GM19043 (cell line): ENCODE measurements around the gene KRT2.

Source experiments
- ATAC-seq: cut with Tn5 transposase; IDR thresholded peaks from one replicate; pipeline ENCODE4 v1.9.1; 2021; ENCODE audit warnings: low read depth; ENCODE audit not compliant: unreplicated experiment

Gene KRT2

DNA sequence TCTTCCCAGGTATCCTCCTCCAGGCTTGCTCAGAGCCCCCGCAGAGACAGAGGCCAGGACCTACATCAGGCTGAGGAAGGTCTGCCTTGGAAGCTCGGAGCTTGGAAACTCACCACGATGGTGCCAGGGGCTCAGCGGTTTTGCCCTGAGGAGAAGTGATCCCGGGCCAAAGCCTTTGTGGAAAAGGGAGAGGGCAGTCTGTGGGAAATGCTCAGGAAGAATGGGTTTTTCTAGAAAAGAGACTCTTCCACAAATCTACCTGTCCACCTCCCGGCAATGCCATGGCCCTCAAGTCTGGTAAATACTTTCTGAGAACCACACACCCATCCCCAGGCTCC is 8.0 kb downstream of the KRT2 start:
- no peak for ATAC-seq

DNA sequence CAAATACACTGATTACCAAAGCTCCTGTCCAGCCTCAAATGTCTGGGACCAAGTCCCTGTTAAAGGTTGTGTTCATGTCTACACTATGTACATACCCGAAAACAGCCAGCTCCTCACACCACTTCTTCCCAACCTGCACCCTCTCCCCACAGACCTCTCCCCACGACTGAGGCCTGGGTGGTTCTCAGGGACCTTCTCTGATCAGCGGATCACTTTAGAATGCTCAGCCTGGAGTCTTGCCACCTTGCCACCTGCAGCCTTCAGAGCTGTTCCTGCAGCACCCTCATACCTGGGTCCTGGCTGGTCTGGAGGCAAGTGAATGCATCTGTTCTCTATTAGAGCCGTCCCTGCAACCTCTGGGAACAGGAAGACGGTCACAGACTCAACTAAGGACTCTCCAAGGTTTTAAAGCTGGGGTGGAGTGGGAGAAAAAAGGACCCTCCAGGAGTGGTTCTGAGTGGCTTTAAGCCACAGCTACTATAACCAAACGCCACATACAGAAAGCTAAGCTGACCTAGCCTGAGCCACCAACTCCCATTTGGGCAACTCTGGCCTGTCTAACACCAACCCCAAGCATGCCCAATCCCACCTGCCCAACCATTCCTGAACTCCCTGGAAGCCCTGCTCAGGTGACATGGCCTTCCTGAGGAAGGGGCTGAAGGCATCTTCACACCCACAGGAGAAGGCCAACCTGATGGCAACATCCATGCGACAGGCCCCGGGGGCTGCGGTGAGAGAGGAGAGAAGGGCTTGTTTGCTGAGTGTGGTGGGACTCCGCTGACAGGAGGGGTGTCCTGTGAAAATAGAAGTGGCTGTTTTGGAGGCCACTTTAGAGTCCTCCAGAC is 8.6 kb downstream of the KRT2 start:
- ATAC-seq: no peak

DNA sequence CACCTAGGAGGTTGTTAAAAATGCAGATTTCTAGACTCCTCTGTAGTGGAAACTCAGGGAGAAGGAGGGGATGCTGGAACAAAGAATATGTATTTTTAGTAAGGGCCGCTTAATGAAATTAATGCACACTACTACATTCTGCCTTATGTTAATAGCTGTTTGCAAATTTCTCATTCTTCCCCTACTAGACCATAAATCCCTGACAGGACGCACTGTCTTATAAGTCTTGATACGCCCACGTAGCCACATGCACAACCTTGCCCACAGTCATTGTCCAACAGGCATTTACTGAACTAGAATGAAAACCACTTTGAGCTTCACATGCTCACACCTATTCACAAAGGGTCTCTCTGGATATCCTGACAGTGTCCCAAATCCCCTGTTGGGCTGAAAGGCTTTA is 10.5 kb downstream of the KRT2 start:
- ATAC-seq: no peak

DNA sequence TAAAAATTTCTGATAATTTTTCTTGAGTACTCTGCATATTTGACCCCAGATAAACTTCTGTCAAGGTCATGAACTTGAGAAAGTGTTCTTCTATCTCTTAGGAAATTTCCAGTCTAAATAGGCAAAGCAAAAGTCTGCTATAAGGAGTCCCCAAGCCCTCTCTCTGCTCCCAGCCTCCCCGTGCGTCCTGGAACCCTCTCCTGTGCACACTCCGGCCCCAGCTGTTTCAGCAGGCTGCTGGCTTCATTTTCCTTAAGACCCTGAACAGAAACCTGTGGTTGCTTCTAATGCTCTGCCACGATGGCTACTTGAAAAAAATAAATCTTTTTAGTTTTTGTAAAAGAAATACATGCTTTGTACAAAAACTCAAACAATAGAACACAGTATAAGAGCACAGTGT is 14.7 kb downstream of the KRT2 start:
- no peak for ATAC-seq

DNA sequence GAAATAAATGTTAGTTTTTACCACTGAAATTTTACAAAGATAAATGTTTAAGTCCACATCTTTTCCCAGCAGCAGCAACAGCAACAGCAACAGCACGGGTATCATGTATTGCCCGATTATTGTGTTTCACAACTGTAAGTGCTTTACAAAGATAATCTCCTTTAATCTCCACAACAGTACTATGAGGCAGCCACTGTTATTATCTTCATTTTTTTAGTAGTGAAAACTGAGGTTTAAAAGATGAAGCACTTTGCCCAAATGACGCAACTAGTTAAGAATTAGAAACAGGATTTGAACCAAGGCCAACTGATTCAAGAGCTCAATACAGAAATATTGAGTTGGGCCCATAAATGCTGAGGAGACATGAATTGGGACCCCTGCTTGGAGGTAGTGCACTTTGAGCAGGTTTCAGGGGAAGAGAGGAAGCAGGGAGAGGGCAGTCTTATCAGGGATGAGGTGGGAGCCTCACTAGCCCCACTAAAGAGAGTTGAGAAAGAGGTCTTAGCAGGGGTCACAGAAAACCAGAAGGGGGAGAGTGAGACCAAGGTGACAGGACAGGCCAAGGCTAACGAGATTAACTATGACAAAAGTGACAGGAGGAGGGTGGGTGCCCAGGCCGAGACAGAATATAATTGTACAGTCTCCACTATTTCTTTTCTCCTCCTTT is 15.3 kb downstream of the KRT2 start:
- ATAC-seq: no peak

DNA sequence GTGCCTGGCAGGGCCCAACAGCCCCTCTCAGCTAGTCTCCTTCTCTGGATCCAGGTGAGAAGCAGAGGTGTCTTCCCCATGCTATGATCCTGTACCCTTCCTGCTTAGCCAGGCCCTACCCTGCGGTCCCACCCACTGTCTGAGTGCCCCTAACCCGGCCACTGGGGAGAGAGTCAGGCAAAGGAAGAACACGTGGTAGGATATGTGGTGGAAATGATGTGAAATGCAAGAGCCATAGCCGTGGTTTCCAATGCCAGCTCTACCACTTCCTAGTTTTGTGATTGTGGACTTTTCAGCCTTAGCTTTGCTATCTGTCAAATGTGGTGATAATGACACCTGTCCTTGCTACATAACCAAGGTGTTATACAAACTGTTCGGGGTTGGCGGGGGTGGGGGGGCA is 15.8 kb downstream of the KRT2 start:
- no peak for ATAC-seq

DNA sequence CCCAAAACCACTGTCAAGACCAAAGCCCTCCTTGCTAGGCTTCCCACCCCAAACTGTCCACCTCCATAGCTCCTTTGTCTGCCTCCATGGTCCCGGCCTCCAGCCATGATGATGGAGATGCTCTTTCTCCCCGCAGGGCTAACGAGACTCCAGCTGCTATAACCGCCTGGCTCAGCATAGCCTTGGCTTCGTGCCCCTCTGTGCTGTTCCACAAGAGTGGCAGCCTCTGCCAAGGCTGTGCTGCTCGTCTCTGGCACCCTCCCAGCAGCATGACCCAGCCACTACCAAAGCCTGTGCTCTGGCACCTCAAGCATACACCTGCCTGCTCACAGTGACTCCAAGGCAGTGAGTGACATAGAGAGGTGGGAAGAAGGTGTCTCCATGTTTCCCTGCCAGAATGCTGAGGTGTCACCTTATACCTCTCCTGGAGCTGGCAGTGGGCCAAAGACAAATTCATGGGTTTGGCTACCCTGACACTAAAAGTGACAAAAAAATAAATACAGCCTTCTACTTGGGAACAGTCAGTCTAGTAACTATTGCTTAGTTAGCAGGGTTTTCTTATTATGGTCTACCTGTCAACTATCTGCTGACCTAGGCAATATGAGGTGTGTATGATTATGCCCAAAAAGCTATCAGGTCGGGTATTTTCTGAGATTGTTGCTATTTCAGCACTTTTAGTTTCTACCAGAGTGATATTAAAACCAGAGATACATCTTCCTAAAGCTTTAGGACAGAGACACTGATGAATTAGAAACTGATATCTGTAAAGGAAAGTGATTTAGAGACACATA is 17.6 kb downstream of the KRT2 start:
- ATAC-seq: no peak

DNA sequence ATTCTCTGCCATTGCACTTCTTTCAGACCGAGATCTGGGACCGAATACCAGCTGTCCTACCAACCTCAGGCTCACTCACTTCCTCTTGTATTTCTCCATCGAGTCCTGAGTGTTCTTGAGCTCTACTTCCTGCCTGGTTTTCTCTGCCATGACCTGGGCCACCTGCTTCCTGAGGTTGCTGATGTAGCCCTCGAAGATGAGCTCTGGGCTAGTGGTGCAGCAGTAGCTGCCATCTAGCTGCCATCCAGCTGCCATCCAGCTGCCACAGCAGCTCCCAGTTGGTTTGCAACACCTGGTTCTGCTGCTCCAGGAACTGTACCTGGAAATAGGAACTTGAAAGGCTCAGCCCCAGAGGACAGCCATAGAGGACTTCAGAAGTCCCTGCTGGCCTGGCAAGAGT is 18.6 kb downstream of the KRT2 start:
- ATAC-seq: no peak

DNA sequence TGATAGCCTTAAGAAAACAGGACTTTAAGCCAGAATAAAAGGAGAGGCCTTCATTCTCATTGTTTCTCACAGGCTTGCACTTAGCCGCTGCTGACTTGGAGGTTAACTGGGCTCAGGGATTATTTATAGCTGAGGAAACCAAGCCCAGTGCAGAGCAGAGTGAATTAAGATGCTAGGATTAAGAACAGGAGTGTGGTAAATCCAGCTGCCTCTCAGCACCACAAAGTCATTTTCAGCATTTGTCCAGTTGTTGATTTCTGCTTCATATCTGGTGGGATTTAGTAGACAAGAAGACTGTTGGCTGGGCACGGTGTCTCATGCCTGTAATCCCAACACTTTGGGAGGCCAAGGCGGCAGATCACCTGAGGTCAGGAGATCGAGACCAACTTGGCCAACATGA is 19.4 kb downstream of the KRT2 start:
- ATAC-seq: no peak

DNA sequence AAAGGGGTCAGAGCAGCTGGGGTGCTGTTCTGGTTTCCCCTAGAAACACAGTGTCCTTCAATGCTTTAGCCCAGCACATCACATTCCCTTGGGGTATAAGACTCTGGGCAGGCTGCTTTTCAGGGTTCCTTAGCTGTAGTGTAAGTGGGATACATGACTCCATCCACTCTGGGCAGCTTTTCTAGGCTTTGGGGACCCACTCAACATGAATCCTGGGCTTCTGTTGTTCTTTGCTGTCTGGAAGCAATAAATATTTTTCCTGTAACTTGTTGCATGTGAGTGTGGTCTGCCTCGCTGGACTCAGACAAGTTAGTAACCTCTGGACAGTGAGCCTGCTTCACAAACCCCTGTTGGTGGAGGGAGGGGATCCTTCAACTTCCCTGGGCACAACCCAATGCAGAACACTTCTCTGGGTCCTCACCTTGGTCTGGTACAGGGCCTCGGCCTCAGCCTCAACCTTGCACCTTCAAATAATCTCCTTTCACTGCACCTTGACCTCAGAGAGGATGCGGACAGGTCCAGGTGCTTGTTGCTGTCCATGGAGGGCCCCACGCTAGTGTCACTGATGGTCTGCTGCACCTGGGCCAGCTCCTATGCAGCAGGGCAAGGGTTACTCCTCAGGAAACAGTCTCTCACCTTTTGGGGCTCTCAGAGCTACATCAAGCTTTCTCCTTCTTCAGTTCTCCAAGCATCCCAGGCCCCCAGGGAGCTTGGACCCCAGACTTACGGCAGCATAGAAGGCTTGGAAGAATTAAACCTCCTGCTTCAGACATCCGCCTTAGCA is 20.1 kb downstream of the KRT2 start:
- ATAC-seq: no peak

DNA sequence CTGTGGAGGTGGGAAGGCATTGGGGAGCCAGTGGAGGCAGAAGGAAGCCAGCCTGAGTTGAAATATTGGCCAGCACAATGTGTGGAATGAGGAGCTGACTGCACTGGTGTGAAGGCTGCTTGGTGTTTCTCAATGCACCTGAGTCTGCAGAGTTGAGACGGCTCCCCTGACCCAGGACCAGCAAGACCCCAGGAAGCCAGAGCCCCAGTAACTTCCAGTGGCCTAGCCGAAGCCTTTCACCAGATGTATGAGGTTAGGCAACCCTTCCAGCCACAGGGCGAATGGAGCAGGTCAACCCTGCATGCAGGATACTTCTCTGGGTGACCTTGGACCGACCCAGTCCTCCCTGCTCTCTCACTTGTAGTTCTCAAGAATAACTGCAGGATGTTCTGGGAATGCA is 20.7 kb downstream of the KRT2 start:
- no peak for ATAC-seq

DNA sequence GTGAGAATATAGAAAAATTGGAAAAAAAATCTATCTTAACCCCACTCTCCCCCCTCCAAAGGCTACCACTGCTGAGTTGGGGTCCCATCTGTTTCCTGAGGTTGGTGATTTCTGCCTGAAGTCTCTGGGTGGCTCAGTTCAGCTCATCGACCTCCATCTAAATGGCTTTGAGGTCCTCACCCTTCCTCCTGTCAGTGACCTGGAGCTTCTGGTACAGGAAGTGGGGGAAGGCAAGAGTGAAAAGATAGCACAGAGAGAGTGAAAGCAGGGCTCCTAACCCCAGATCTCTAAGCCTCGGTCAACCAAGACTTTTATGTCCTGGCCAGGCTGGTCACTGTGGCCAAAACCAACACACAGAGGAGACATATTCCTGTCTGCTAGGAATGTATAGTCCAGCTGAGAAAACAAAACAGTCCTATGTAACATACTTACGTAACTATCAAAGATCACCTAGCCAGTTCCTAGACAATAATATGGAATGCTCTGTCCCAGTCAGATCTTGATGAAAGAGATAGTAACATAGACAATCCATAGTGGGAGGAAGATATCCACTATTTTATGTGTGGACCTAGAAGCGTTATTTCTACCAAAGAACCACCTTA is 21.3 kb downstream of the KRT2 start:
- ATAC-seq: no peak

DNA sequence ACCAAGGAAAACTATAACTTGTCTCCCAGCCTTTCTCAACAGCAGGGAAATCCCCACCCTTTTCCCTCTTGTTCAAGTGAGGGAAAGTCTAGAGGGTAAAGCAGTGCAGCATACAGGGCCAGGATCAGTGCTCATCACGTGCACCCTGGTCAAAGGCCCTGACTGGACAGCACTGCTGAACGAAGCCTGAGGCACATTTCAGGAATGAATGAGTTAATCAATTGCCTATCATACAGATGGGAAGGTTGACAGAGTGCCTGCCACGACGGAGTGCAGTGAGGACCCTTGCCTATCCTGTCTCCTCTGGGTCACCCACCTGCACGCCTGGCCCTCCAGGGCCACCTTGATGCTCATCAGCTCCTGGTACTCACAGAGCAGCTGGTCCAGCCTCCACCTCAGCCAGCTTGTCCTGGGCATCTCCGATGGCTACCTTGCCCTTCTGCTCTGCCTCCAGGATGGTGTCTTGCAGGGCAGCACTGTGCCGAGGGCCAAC is 22.0 kb downstream of the KRT2 start:
- no peak for ATAC-seq

DNA sequence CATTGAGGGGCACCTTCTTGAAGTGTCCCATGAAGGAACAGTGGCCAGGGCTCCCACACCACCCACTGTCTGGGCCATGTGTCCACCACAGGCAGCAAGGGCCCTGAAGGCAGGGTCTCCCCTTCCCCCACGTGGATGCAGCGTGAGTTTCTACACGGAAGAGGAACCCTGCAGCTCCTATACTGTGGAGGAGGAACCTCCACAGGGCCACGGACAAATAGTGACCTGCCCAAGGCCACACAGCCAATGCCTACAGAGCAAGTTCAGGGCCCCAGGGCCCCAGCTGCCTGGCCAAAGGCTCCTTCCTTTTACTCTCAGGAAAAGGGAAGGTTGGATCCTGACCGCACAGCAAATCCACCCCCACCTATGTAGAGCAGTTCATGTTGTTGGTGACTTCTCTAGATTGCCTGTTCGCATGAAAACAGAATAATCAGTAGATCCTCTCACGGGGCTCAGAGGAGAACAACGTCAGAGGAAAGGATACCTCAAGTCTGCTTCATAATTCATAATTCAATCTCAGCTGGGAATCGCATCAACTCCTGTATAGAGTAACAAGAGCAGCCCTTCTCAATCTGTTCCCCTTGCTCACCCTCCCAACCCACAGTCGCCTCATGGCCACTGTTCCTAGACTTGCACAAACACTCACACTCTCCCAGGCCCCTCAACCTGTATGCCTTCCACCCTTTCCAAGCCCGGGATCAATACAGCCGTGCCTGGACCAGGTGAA is 22.6 kb downstream of the KRT2 start:
- ATAC-seq: no peak

DNA sequence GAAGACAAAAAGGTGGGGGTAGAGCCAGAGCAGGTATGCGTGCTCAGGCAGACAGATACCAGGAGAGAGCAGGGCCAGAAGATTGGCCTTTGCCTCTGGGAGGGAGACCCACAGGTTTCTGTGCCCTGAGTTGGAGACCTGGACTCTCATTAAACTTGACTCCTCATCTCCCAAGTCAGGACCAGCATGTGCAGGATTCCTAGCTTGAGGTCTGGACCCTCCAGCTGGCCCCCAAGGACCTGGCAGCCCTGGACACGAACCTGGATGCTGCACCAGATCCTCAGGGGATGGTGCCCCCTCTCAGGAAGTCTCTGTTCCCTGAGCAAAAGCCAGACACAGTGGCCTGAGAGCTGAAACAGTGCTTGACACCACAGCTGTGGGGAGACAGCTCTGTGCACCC is 23.2 kb downstream of the KRT2 start:
- no peak for ATAC-seq

DNA sequence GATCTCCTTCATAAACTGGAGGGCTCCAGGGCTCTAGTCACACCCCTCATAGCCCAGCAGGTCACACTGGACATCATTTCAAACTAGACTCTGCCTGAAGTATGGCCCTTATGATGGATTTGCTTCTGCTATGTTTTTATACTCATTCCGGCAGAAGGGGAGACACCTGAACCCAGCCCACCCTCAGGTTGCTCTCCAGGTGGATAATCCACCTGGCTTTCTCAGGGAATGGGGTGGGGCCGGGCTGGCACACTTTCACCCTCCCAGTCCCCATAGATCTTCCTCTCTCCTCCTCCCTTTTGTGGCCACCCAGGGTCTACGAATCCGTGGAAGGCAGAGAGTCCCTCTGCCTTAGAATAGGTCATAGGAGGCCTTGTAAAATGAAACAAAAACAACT is 23.9 kb downstream of the KRT2 start:
- no peak for ATAC-seq

DNA sequence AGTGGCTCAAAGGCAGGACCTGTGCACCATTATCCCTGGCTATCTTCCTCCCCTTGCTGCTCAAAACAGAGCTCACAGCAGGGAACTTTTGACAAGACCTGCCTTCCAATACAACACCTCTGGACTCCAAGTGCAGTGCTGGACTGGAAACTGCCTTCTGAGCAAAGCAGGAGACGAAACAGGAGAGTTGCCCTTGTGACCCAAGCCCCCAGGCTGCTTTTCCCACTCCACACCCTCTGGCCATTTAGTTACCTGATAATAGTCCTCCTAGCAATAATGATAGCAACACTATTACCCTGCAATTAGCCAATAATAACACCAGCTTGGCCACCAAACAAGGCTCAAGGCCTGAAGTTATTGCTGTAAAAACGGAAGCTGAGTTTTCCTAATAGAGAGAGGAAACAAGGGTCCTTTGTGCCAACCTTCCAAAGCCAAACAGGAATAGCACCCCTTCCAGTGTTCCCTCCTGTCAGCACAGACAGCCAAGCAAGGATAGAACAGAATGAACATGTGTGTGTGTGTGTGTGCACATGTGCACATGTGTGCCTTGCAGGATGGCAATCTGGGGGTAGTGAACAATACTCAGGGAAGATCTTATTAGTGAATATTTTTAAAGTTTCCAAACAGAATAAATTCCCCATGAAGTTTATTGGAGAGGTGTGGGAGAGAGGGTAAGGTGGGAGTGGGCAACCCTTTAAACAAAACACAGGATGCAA is 24.5 kb downstream of the KRT2 start:
- ATAC-seq: no peak

DNA sequence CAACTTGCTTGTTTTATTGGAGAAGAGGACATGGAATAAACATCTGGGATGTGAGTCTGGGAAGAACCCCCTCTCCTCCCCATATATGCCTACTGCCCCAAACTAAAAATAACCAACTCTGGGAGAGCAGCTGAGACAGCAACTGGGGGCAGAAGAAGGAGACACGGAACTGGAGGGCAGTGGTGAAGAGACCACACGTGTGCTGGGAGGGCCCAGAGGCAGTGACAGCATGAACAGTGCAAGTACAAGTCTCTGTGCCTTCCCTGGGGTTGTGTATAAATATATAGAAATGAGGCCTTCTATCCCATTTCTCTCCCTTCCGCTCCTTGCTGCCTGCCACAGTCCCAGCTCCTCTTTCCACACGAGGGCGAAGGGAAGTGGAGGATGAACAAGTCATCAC is 29.7 kb downstream of the KRT2 start:
- ATAC-seq: no peak

DNA sequence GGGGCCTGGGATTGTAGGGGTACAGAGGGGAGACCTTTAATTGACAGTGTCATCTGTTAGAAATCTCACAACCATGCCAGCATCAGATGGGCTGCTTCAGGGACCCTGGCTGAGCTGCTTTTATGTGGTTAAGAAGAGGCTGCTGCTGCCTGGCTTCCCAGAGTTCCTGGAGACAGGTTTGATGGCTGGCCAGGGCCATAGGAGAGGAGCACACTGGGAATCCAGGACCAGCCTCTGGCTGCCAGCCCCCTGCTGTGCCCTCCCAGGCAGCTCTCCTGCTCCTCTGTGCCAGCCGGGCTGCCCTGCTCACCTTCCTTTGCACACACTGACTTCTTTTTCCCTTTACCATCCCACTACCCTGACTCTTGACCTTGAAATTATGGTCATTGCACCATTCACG is 33.1 kb downstream of the KRT2 start:
- no peak for ATAC-seq
